Heart left ventricle (tissue), 13 donors: ENCODE results near the gene RTN4RL2.

Experiments
- POLR2A ChIP-seq, 2 donors: fragments of 450-650 bp; IDR thresholded peaks; one replicate each; pipeline ENCODE4 v1.6.1; 2017; ENCODE audit warnings: antibody characterized with exemption in 2 of 2, mild to moderate bottlenecking in 2 of 2, moderate library complexity in 2 of 2
- TF ChIP-seq, protein P1 (sequence below), 12 donors: fragments of 200-600 bp; sonication (generic) in 4 of 12; IDR thresholded peaks; one replicate each; pipeline versions ENCODE4 v1.5.0 to v1.8.0; 2018 to 2022; ENCODE audit warnings: antibody characterized with exemption in 12 of 12, mild to moderate bottlenecking in 5 of 12
- donor health status: ischemic (EF 13 %, LVEDD 7.1; RV severe dilation, severe dysfunction).
- donor health status: DM: no; HTN: yes; CAD: no.
- donor health status: DM: no; HTN: no; CAD: no.
- donor health status: ischemic (EF 25% LVEDD 6.9; RV normal size, moderate dysfunction).
- donor health status: ischemic (EF 25% LVEDD 5.7; RV mildly dilated, moderate dysfunction).
- donor health status: ischemic (EF 35%, LVEDD 5.7; RV mildly dilated, moderate dysfunction).
- donor health status: nonischemic (EF 11% LVEDD 7.7; RV severe dilation, severe dysfunction).
- donor health status: DM: yes; HTN: yes; CAD: no.
- donor health status: PGD.
- donor health status: ischemic (EF 29% LVEDD 5.4; RV normal size, mild dysfunction).
- donor health status: nonischemic (EF 23%, LVEDD 6.1; RV moderate dilation, normal function).

DNA sequence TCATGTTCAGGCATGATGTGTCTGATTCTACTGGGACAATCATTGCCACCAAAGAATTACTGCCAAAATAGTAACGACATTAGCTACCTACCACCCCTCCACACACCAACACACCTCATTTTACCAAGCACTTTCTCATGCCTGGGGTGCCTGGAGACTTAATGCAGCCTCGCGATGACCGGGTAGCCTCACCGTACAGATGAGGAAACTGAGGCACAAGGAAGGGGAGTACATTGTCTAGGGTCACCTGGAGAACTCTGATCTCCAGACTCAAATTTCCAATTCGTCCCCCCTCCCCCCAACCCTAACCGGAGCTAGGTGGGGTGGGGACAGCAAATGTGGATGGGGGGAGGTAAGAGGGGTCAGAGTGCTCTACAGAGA, 2.7 kb upstream of the RTN4RL2 start:
- TF ChIP-seq, protein P1, sequence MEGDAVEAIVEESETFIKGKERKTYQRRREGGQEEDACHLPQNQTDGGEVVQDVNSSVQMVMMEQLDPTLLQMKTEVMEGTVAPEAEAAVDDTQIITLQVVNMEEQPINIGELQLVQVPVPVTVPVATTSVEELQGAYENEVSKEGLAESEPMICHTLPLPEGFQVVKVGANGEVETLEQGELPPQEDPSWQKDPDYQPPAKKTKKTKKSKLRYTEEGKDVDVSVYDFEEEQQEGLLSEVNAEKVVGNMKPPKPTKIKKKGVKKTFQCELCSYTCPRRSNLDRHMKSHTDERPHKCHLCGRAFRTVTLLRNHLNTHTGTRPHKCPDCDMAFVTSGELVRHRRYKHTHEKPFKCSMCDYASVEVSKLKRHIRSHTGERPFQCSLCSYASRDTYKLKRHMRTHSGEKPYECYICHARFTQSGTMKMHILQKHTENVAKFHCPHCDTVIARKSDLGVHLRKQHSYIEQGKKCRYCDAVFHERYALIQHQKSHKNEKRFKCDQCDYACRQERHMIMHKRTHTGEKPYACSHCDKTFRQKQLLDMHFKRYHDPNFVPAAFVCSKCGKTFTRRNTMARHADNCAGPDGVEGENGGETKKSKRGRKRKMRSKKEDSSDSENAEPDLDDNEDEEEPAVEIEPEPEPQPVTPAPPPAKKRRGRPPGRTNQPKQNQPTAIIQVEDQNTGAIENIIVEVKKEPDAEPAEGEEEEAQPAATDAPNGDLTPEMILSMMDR (IDR thresholded peaks at IDR 0.05), result peak in 2 of 12 donors; percentile 5 to 10
- TF ChIP-seq POLR2A (IDR thresholded peaks at IDR 0.05), result no peak
